Thyroid gland (tissue), 4 donors: ENCODE results near the gene PCDHA8. TPM values are rescaled to one million over a fixed set of nuclear protein-coding genes. Genes with fewer than 3 reads are reported as not detected.
"Not testable (repeated sequence)": the region's sequence is repeated elsewhere in the genome, so short reads cannot be mapped to it uniquely, and the experiment has no call there.

Experiments used
- DNase-seq, 2 donors: peaks; one replicate each; pipeline ENCODE4 v3.0.0-alpha.2; 2019
- H3K27ac ChIP-seq, 3 donors: fragments of 200-600 bp; sonication (generic); 1 replicate in 2 of 3; 2 replicates in 1 of 3; pipeline ENCODE4 v1.5.1; 2016 to 2019; ENCODE audit warnings: mild to moderate bottlenecking in 1 of 3, moderate library complexity in 1 of 3
- H3K27me3 ChIP-seq: fragments of 200-600 bp; sonication (generic); one replicate; pipeline ENCODE4 v1.5.1; 2019
- H3K36me3 ChIP-seq, 2 donors: fragments of 200-600 bp; sonication (generic); one replicate each; pipeline ENCODE4 v1.5.1; 2016 to 2019
- H3K4me1 ChIP-seq, 2 donors: fragments of 200-600 bp; sonication (generic); one replicate each; pipeline ENCODE4 v1.5.1; 2017 to 2019
- H3K4me3 ChIP-seq, 3 donors: fragments of 200-600 bp; sonication (generic); replicated peaks in 1 of 3; 1 replicate in 2 of 3; 2 replicates in 1 of 3; pipeline ENCODE4 v1.5.1; 2016; ENCODE audit warnings: mild to moderate bottlenecking in 1 of 3
- H3K9me3 ChIP-seq: fragments of 200-600 bp; sonication (generic); one replicate; pipeline ENCODE4 v1.5.1; 2017
- CTCF ChIP-seq, 6 experiments: fragments of 200-600 bp in 3 of 6; fragments of 450-650 bp in 3 of 6; sonication (generic) in 3 of 6; IDR thresholded peaks; one replicate each; pipeline ENCODE4 v1.5.1; 2016 to 2019; ENCODE audit warnings: antibody characterized with exemption in 6 of 6, mild to moderate bottlenecking in 2 of 6, inconsistent platforms in 1 of 6, moderate library complexity in 1 of 6
- POLR2A ChIP-seq, 2 donors: fragments of 450-650 bp; IDR thresholded peaks; one replicate each; pipeline ENCODE4 v1.6.1; 2017; ENCODE audit warnings: antibody characterized with exemption in 2 of 2, mild to moderate bottlenecking in 2 of 2, moderate library complexity in 1 of 2
- WGBS, 2 donors: methylation state at CpG; one replicate each; pipeline ENCODE4 v1.1.5; 2017; 5-methylcytosine and 5-hydroxymethylcytosine counted together
- intact Hi-C: fragments of 100-400 bp; cut with DNase I; formaldehyde crosslinking; loops from one replicate; pipeline ENCODE4 v1.15.1; 2023
- total RNA-seq, 4 donors: library from RNA; depleted of rRNA; stranded (reverse); fragments of >200 nt; gene quantifications; one replicate each; pipeline ENCODE4 v1.2.3, GENCODE V29; 2016

PCDHA8 gene
- total RNA-seq, 4 donors from 2014 or later, result 0.27 to 0.93 (median 0.33) TPM; not detected in 1

- 15 to 22% methylated on average over 28 to 29 of the region's 29 CpGs for WGBS, 2 donors
- peak in 2 of 6 experiments; percentile 30 to 51 for TF ChIP-seq CTCF (IDR thresholded peaks at IDR 0.05)
- TF ChIP-seq POLR2A (IDR thresholded peaks at IDR 0.05), result no peak
- no peak within 1 kb of the TSS for H3K27ac ChIP-seq
- no peaks in the 10 kb centered on the region for H3K27me3 ChIP-seq
- H3K4me3 ChIP-seq, result peak within 1 kb of the TSS in 1 of 3 donors; percentile 24
- intact Hi-C loops, result no loop called here
- no peaks in the 10 kb centered on the region for H3K4me1 ChIP-seq
- H3K36me3 ChIP-seq, result no peaks in the 10 kb centered on the region
- H3K9me3 ChIP-seq, result no peaks in the 10 kb centered on the region
- DNase-seq, result no peak
Measured at GRCh38 chr5:140800816-140801493, 40.0 kb upstream of the PCDHA8 start, which contains the start of gene PCDHA3. TSS of gene PCDHA3 (plus strand) at chr5:140801057.

GRCh38 chr5:140801494-140801841 lies 39.5 kb upstream of the PCDHA8 start:
- no peaks in the 10 kb centered on the region for H3K9me3 ChIP-seq
- 13 to 14% methylated on average over 16 of the region's 16 CpGs for WGBS, 2 donors

DNA sequence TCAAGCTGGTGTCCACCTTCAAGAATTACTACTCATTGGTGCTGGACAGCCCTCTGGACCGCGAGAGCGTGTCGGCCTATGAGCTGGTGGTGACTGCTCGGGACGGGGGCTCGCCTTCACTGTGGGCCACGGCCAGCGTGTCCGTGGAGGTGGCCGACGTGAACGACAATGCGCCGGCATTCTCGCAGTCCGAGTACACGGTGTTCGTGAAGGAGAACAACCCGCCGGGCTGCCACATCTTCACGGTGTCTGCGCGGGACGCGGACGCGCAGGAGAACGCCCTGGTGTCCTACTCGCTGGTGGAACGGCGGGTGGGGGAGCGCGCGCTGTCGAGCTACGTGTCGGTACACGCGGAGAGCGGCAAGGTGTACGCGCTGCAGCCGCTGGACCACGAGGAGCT lies 38.6 kb upstream of the PCDHA8 start:
- DNase-seq, H3K27me3 ChIP-seq, H3K36me3 ChIP-seq, intact Hi-C loops, H3K9me3 ChIP-seq, H3K4me3 ChIP-seq, H3K27ac ChIP-seq, H3K4me1 ChIP-seq: not testable (repeated sequence)
- 39 to 47% methylated on average over 32 to 33 of the region's 45 CpGs for WGBS, 2 donors

More at GRCh38 chr5:140801494-140801841, 39.5 kb upstream of the PCDHA8 start:
- Histone ChIP-seq H3K4me1 (no peaks in the 10 kb centered on the region), H3K27ac (no peak overlapping the region), H3K36me3 (no peaks in the 10 kb centered on the region), H3K27me3 (no peaks in the 10 kb centered on the region), H3K4me3 (peak overlapping the region in 1 of 3 donors; percentile 24)
- intact Hi-C loops, result no loop called here
- TF ChIP-seq POLR2A (IDR thresholded peaks at IDR 0.05), result no peak
- peak in 3 of 6 experiments; percentile 9 to 34 (median 27) for TF ChIP-seq CTCF (IDR thresholded peaks at IDR 0.05)
- no peak for DNase-seq

DNA sequence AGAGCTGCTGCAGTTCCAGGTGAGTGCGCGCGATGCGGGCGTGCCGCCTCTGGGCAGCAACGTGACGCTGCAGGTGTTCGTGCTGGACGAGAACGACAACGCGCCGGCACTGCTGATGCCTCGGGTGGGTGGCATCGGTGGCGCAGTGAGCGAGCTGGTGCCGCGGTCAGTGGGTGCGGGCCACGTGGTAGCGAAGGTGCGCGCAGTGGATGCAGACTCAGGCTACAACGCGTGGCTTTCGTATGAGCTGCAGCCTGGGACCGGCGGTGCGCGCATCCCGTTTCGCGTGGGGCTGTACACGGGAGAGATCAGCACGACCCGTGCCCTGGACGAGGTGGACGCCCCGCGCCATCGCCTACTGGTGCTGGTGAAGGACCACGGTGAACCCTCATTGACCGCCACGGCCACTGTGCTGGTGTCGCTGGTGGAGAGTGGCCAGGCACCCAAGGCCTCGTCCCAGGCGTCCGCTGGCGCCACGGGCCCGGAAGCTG lies 38.2 kb upstream of the PCDHA8 start:
- WGBS, 2 donors, result 34 to 40% methylated on average over 35 to 36 of the region's 53 CpGs
- H3K36me3 ChIP-seq, result no peaks in the 10 kb centered on the region
- no peaks in the 10 kb centered on the region for H3K4me1 ChIP-seq
- H3K9me3 ChIP-seq, result no peaks in the 10 kb centered on the region
- no peak overlapping the region for H3K4me3 ChIP-seq
- DNase-seq, result no peak
- H3K27ac ChIP-seq, result no peak overlapping the region
- TF ChIP-seq CTCF (IDR thresholded peaks at IDR 0.05) (no peak), POLR2A (IDR thresholded peaks at IDR 0.05) (no peak)
- intact Hi-C loops, result no loop called here
- H3K27me3 ChIP-seq, result no peaks in the 10 kb centered on the region

GRCh38 chr5:140806834-140807775 lies 33.9 kb upstream of the PCDHA8 start, which contains the start of gene PCDHA4:
TSS of gene PCDHA4 (plus strand) at chr5:140807068.
- intact Hi-C loops, result no loop called here
- Histone ChIP-seq H3K27me3 (no peaks in the 10 kb centered on the region), H3K4me3 (peak within 1 kb of the TSS in 1 of 3 donors; percentile 7), H3K4me1 (no peaks in the 10 kb centered on the region), H3K27ac (no peak within 1 kb of the TSS), H3K36me3 (no peaks in the 10 kb centered on the region), H3K9me3 (no peaks in the 10 kb centered on the region)
- peak in 2 of 6 experiments; percentile 46 to 47 for TF ChIP-seq CTCF (IDR thresholded peaks at IDR 0.05)
- no peak for TF ChIP-seq POLR2A (IDR thresholded peaks at IDR 0.05)
- 11 to 18% methylated on average over 37 to 41 of the region's 47 CpGs for WGBS, 2 donors
- DNase-seq, result peak; percentile 17 to 45

DNA sequence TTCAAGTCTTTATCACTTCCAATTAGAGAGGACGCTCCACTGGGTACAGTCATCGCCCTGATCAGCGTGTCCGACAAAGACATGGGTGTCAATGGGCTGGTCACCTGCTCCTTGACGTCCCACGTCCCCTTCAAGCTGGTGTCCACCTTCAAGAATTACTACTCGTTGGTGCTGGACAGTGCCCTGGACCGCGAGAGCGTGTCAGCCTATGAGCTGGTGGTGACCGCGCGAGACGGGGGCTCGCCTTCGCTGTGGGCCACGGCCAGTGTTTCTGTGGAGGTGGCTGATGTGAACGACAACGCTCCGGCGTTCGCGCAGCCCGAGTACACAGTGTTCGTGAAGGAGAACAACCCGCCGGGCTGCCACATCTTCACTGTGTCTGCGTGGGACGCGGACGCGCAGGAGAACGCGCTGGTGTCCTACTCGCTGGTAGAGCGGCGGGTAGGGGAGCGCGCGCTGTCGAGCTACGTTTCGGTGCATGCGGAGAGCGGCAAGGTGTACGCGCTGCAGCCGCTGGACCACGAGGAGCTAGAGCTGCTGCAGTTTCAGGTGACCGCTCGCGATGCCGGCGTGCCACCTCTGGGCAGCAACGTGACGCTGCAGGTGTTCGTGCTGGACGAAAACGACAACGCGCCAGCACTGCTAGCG lies 32.6 kb upstream of the PCDHA8 start:
- H3K27ac ChIP-seq, intact Hi-C loops, H3K9me3 ChIP-seq, DNase-seq, H3K27me3 ChIP-seq, H3K4me3 ChIP-seq, H3K4me1 ChIP-seq, H3K36me3 ChIP-seq: not testable (repeated sequence)
- WGBS, 2 donors, result 52 to 61% methylated on average over 55 to 58 of the region's 62 CpGs
